PC-9 (cell line): ENCODE results near the gene DOCK4. TPM values are rescaled to one million over a fixed set of nuclear protein-coding genes. Genes with fewer than 3 reads are reported as not detected.

Experiments used
- BruUV-seq: library from RNA; stranded (reverse); fragments of 400-500 nt; replicated peaks from 2 replicates; lab custom pipeline; 2021; lab: Mats Ljungman, UMichigan
- CTCF ChIA-PET: fragments of 300-600 bp; sonication (Branson Sonifier 250); formaldehyde crosslinking; loops from one replicate; lab custom pipeline; 2022; ENCODE audit warnings: antibody characterized with exemption; lab: Charles Lee
- POLR2A ChIA-PET: fragments of 300-600 bp; sonication (Branson Sonifier 250); formaldehyde crosslinking; loops from one replicate; lab custom pipeline; 2022; ENCODE audit warnings: antibody characterized with exemption; ENCODE audit not compliant: unreplicated experiment; lab: Charles Lee
- DNase-seq, 2 experiments: peaks; one replicate each; pipeline versions ENCODE4 v3.0.0 to v3.0.0-alpha.2; 2015 to 2022; ENCODE audit warnings: mixed read lengths in 1 of 2
- H2AFZ ChIP-seq: fragments of 200-600 bp; sonication (generic); 2 replicates; pipeline ENCODE4 v1.8.1; 2017; ENCODE audit warnings: antibody characterized with exemption
- H3F3A ChIP-seq: fragments of 200-600 bp; sonication (generic); 2 replicates; pipeline ENCODE4 v1.8.1; 2017; ENCODE audit warnings: antibody characterized with exemption, mild to moderate bottlenecking, low read depth; ENCODE audit not compliant: insufficient read depth
- H3K27ac ChIP-seq: fragments of 200-600 bp; sonication (generic); 2 replicates; pipeline ENCODE4 v1.6.1; 2016; ENCODE audit warnings: mixed run types
- H3K27me3 ChIP-seq: fragments of 200-600 bp; sonication (generic); 2 replicates; pipeline ENCODE4 v1.6.1; 2016; ENCODE audit warnings: low read depth, mixed run types; ENCODE audit not compliant: insufficient read depth
- H3K36me3 ChIP-seq: fragments of 200-600 bp; sonication (generic); 2 replicates; pipeline ENCODE4 v1.6.1; 2016; ENCODE audit warnings: low read depth, mixed run types
- H3K4me1 ChIP-seq: fragments of 200-600 bp; sonication (generic); replicated peaks from 2 replicates; pipeline ENCODE4 v1.6.1; 2016; ENCODE audit warnings: mixed run types; ENCODE audit not compliant: insufficient read depth
- H3K4me2 ChIP-seq: fragments of 200-600 bp; sonication (generic); 2 replicates; pipeline ENCODE4 v1.6.1; 2017; ENCODE audit warnings: mixed run types
- H3K4me3 ChIP-seq: fragments of 200-600 bp; sonication (generic); 2 replicates; pipeline ENCODE4 v1.6.1; 2016; ENCODE audit warnings: mixed run types
- H3K79me2 ChIP-seq: fragments of 200-600 bp; sonication (generic); 2 replicates; pipeline ENCODE4 v1.6.1; 2017; ENCODE audit warnings: low read depth, mixed run types
- H3K9me2 ChIP-seq: fragments of 200-600 bp; sonication (generic); 2 replicates; pipeline ENCODE4 v1.8.1; 2017; ENCODE audit warnings: mild to moderate bottlenecking; ENCODE audit not compliant: insufficient read depth
- H3K9me3 ChIP-seq: fragments of 200-600 bp; sonication (generic); 2 replicates; pipeline ENCODE4 v1.8.1; 2016; ENCODE audit warnings: low read depth; ENCODE audit not compliant: insufficient read depth
- H4K20me1 ChIP-seq: fragments of 200-600 bp; sonication (generic); 2 replicates; pipeline ENCODE4 v1.8.1; 2017; ENCODE audit not compliant: insufficient read depth
- CTCF ChIP-seq: fragments of 200-600 bp; sonication (generic); conservative IDR thresholded peaks from 2 replicates; pipeline ENCODE4 v1.6.1; 2017; ENCODE audit warnings: mixed run types, antibody characterized with exemption, mild to moderate bottlenecking, moderate library complexity
- EZH2 ChIP-seq: fragments of 200-600 bp; sonication (generic); IDR thresholded peaks from 2 replicates; pipeline ENCODE4 v1.8.0; 2017; ENCODE audit warnings: antibody characterized with exemption, low read depth
- intact Hi-C: fragments of 100-400 bp; cut with micrococcal nuclease; formaldehyde crosslinking; loops from one replicate; pipeline ENCODE4 v1.10.0; 2022; ENCODE audit not compliant: unreplicated experiment
- total RNA-seq: library from RNA; stranded (reverse); gene quantifications from 2 replicates; pipeline ENCODE4 v1.2.3, GENCODE V29; 2021

Gene DOCK4
- total RNA-seq, 1 experiment from 2014 or later = 0.98 TPM

GRCh38 chr7:111690364-111691111 lies 515.7 kb downstream of the DOCK4 start:
- ChIA-PET POLR2A (no interaction called here), CTCF (no interaction called here)
- Histone ChIP-seq H3K27ac (no peak overlapping the region), H3K4me1 (no peaks in the 10 kb centered on the region), H3K27me3 (no peaks in the 10 kb centered on the region), H3K4me3 (no peak overlapping the region), H4K20me1 (no peaks in the 10 kb centered on the region), H3K9me3 (no peaks in the 10 kb centered on the region), H3F3A (no peaks in the 10 kb centered on the region), H3K79me2 (no peaks in the 10 kb centered on the region), H3K9me2 (no peaks in the 10 kb centered on the region), H2AFZ (no peak overlapping the region; the same call in 1 of the 2 replicates), H3K4me2 (no peak overlapping the region), H3K36me3 (no peaks in the 10 kb centered on the region)
- intact Hi-C loops = no loop called here
- TF ChIP-seq EZH2 = no peak
- no peak for TF ChIP-seq CTCF
- no TSS peak for BruUV-seq
- DNase-seq = no peak

GRCh38 chr7:111685349-111685748 lies 520.9 kb downstream of the DOCK4 start:
- Histone ChIP-seq H3K27ac (no peak overlapping the region), H3K4me2 (no peak overlapping the region), H4K20me1 (no peaks in the 10 kb centered on the region), H3K36me3 (no peaks in the 10 kb centered on the region), H3F3A (no peaks in the 10 kb centered on the region), H3K27me3 (no peaks in the 10 kb centered on the region), H3K9me3 (no peaks in the 10 kb centered on the region), H3K9me2 (no peaks in the 10 kb centered on the region), H3K4me1 (no peaks in the 10 kb centered on the region), H3K79me2 (no peaks in the 10 kb centered on the region), H3K4me3 (no peak overlapping the region), H2AFZ (no peak overlapping the region)
- no peak for DNase-seq
- TF ChIP-seq EZH2 (no peak), CTCF (no peak)
- no TSS peak for BruUV-seq
- intact Hi-C loops = no loop called here
- CTCF ChIA-PET = no interaction called here
- POLR2A ChIA-PET = no interaction called here

- CTCF ChIA-PET = no interaction called here
- H3F3A ChIP-seq = no peaks in the 10 kb centered on the region
- H4K20me1 ChIP-seq = no peaks in the 10 kb centered on the region
- H3K27me3 ChIP-seq = no peaks in the 10 kb centered on the region
- no peak for TF ChIP-seq CTCF
- TF ChIP-seq EZH2 = no peak
- no peak overlapping the region for H3K27ac ChIP-seq
- no peak overlapping the region for H2AFZ ChIP-seq
- no peak for DNase-seq
- BruUV-seq = no TSS peak
- no peak overlapping the region for H3K4me2 ChIP-seq
- no peaks in the 10 kb centered on the region for H3K4me1 ChIP-seq
- H3K36me3 ChIP-seq = no peaks in the 10 kb centered on the region
- H3K4me3 ChIP-seq = no peak overlapping the region
- no peaks in the 10 kb centered on the region for H3K9me3 ChIP-seq
- POLR2A ChIA-PET = no interaction called here
- no peaks in the 10 kb centered on the region for H3K79me2 ChIP-seq
- intact Hi-C loops = no loop called here
- H3K9me2 ChIP-seq = no peaks in the 10 kb centered on the region
Measured at GRCh38 chr7:111682588-111683340, 523.4 kb downstream of the DOCK4 start.
